HG03460 (cell line): ENCODE results near the gene HTR2C.

Source experiments
- ATAC-seq: cut with Tn5 transposase; IDR thresholded peaks from one replicate; pipeline ENCODE4 v1.9.1; 2021; ENCODE audit not compliant: unreplicated experiment

HTR2C gene

DNA sequence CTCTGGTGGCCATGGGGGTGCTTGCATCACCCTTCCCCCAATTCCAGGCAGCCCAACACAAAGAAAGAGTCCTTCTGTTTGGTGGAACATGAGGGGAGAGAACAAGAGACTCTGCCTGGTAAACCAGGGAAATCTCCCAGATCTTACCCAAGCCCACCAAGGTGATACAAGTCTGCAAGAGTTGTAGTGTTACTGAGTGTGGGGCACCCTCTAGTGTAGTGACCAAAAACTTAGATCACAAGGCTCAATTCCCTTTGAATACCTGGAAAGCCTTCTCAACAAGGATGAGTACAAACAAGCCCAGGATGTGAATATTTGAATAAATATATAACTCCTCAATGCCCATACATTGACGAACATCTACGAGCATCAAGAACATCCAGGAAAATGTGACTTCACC is 368.8 kb downstream of the HTR2C start:
- ATAC-seq = no peak
